DOHH2 (cell line): ENCODE data around the gene NOD1.

Source experiments
- H3F3A ChIP-seq: fragments of 200-600 bp; sonication (generic), shearing (Covaris generic); 2 replicates; pipeline ENCODE4 v1.6.0; 2016; ENCODE audit warnings: antibody characterized with exemption, mild to moderate bottlenecking; ENCODE audit not compliant: control insufficient read depth, insufficient read depth
- H3K27ac ChIP-seq: fragments of 200-600 bp; sonication (generic); 2 replicates; pipeline ENCODE4 v1.5.1; 2014; ENCODE audit warnings: low read depth, mild to moderate bottlenecking, low read length, moderate library complexity
- H3K27me3 ChIP-seq: fragments of 200-600 bp; sonication (generic); 2 replicates; pipeline ENCODE4 v1.6.1; 2014; ENCODE audit warnings: mild to moderate bottlenecking, low read length, mixed read lengths; ENCODE audit not compliant: control insufficient read depth
- H3K36me3 ChIP-seq: fragments of 200-600 bp; sonication (generic); 2 replicates; pipeline ENCODE4 v1.6.1; 2014; ENCODE audit warnings: mild to moderate bottlenecking, low read length, moderate library complexity, mixed read lengths; ENCODE audit not compliant: control insufficient read depth
- H3K4me1 ChIP-seq: fragments of 200-600 bp; sonication (generic); 2 replicates; pipeline ENCODE4 v1.6.1; 2014; ENCODE audit warnings: mild to moderate bottlenecking, low read length, mixed read lengths; ENCODE audit not compliant: control insufficient read depth
- H3K4me2 ChIP-seq: fragments of 200-600 bp; sonication (generic); 2 replicates; pipeline ENCODE4 v1.6.0; 2014; ENCODE audit warnings: mild to moderate bottlenecking, low read length, moderate library complexity
- H3K4me3 ChIP-seq: fragments of 200-600 bp; sonication (generic); 2 replicates; pipeline ENCODE4 v1.5.1; 2014; ENCODE audit warnings: mild to moderate bottlenecking, low read length, mixed read lengths
- H3K79me2 ChIP-seq: fragments of 200-600 bp; sonication (generic); 2 replicates; pipeline ENCODE4 v1.6.1; 2014; ENCODE audit warnings: mild to moderate bottlenecking, low read length, mixed read lengths; ENCODE audit not compliant: control insufficient read depth
- H3K9me2 ChIP-seq: fragments of 200-600 bp; sonication (generic); replicated peaks from 2 replicates; pipeline ENCODE4 v1.6.1; 2014; ENCODE audit warnings: mild to moderate bottlenecking, low read length, mixed read lengths; ENCODE audit not compliant: control insufficient read depth
- H3K9me3 ChIP-seq: fragments of 200-600 bp; sonication (generic); 2 replicates; pipeline ENCODE4 v1.6.1; 2014; ENCODE audit warnings: antibody characterized with exemption, low read length, mixed read lengths; ENCODE audit not compliant: control insufficient read depth, insufficient read depth
- H4K20me1 ChIP-seq: fragments of 200-600 bp; sonication (generic); 2 replicates; pipeline ENCODE4 v1.6.0; 2014; ENCODE audit warnings: low read depth, mild to moderate bottlenecking, antibody characterized with exemption, low read length, moderate library complexity; ENCODE audit not compliant: control insufficient read depth, insufficient read depth
- CTCF ChIP-seq: fragments of 200-600 bp; sonication (generic); IDR thresholded peaks from one replicate; pipeline ENCODE4 v1.5.1; 2014; ENCODE audit warnings: antibody characterized with exemption, mild to moderate bottlenecking, low read depth, low read length; ENCODE audit not compliant: poor library complexity, severe bottlenecking
- EZH2phosphoT487 ChIP-seq: fragments of 200-600 bp; sonication (generic); IDR thresholded peaks from 2 replicates; pipeline ENCODE4 v1.6.1; 2017; ENCODE audit warnings: borderline replicate concordance, mild to moderate bottlenecking, antibody characterized with exemption, low read length, moderate library complexity, mixed read lengths

Gene NOD1

GRCh38 chr7:30430777-30431176 lies 47.8 kb downstream of the NOD1 start:
- H3K4me3 ChIP-seq = peak overlapping the region; percentile 25
- peak overlapping the region; percentile 50 for H3K4me2 ChIP-seq
- H3K27ac ChIP-seq = no peak overlapping the region

GRCh38 chr7:30430276-30430675 lies 48.3 kb downstream of the NOD1 start:
- Histone ChIP-seq H3F3A (peaks cover 22% of the 10 kb centered on the region), H3K4me3 (peak overlapping the region; percentile 25; the same call in 1 of the 2 replicates), H3K27me3 (no peaks in the 10 kb centered on the region), H3K4me2 (peak overlapping the region; percentile 50), H3K9me3 (peaks cover 10% of the 10 kb centered on the region), H3K27ac (no peak overlapping the region), H3K79me2 (no peaks in the 10 kb centered on the region), H3K9me2 (no peaks in the 10 kb centered on the region), H3K36me3 (peaks cover 9% of the 10 kb centered on the region), H3K4me1 (peaks cover 68% of the 10 kb centered on the region), H4K20me1 (no peaks in the 10 kb centered on the region)
- TF ChIP-seq EZH2phosphoT487 (no peak), CTCF (no peak)

More at GRCh38 chr7:30430777-30431176, 47.8 kb downstream of the NOD1 start:
- H3K9me3 ChIP-seq = peaks cover 10% of the 10 kb centered on the region
- H3F3A ChIP-seq = peaks cover 24% of the 10 kb centered on the region
- H3K79me2 ChIP-seq = no peaks in the 10 kb centered on the region
- H4K20me1 ChIP-seq = no peaks in the 10 kb centered on the region
- no peaks in the 10 kb centered on the region for H3K27me3 ChIP-seq
- H3K9me2 ChIP-seq = no peaks in the 10 kb centered on the region
- TF ChIP-seq EZH2phosphoT487 (no peak), CTCF (no peak)
- H3K4me1 ChIP-seq = peaks cover 74% of the 10 kb centered on the region
- peaks cover 12% of the 10 kb centered on the region for H3K36me3 ChIP-seq

- Histone ChIP-seq H3K4me1 (peaks cover 63% of the 10 kb centered on the region), H3K9me2 (no peaks in the 10 kb centered on the region), H3K4me2 (0 out of 2 replicates have a peak overlapping the region, but pooled peaks have one; percentile 1), H3F3A (peaks cover 12% of the 10 kb centered on the region), H3K79me2 (no peaks in the 10 kb centered on the region), H3K4me3 (no peak overlapping the region), H4K20me1 (no peaks in the 10 kb centered on the region), H3K27ac (no peak overlapping the region), H3K36me3 (peaks cover 10% of the 10 kb centered on the region), H3K27me3 (no peaks in the 10 kb centered on the region), H3K9me3 (peaks cover 10% of the 10 kb centered on the region)
- TF ChIP-seq CTCF = no peak
- no peak for TF ChIP-seq EZH2phosphoT487
These were observed 49.4 kb downstream of the NOD1 start for GRCh38 chr7:30429156-30429530.
